Activated CD4-positive, alpha-beta T cell treated with anti-CD3 and anti-CD28 coated beads for 36 hours (primary cell): ENCODE results near the gene IL3. TPM values are rescaled to one million over a fixed set of nuclear protein-coding genes. Genes with fewer than 3 reads are reported as not detected.

Experiments
- ATAC-seq: fragments of 200-7000 bp; cut with Tn5 transposase; one replicate; pipeline ENCODE4 v1.10.0; 2021; ENCODE audit warnings: mild to moderate bottlenecking, moderate library complexity
- CTCF ChIA-PET: fragments of 350-600 bp; sonication (Branson Sonifier 250); formaldehyde crosslinking; loops from one replicate; lab custom pipeline; 2021; ENCODE audit warnings: antibody characterized with exemption; lab: Charles Lee
- POLR2A ChIA-PET: fragments of 350-600 bp; sonication (Branson Sonifier 250); formaldehyde crosslinking; loops from one replicate; lab custom pipeline; 2021; ENCODE audit warnings: antibody characterized with exemption, inconsistent platforms; lab: Charles Lee
- DNase-seq: peaks from one replicate; pipeline ENCODE4 v3.0.0-alpha.2; 2020
- H3K27ac Mint-ChIP-seq: one replicate; pipeline ENCODE4 v1.8.0; 2021; ENCODE audit warnings: mixed read lengths
- H3K27me3 Mint-ChIP-seq: one replicate; pipeline ENCODE4 v1.8.0; 2021; ENCODE audit warnings: mixed read lengths
- H3K36me3 Mint-ChIP-seq: one replicate; pipeline ENCODE4 v1.8.0; 2021; ENCODE audit warnings: low read depth, mixed read lengths
- H3K4me1 Mint-ChIP-seq: one replicate; pipeline ENCODE4 v1.8.0; 2021; ENCODE audit warnings: mixed read lengths
- H3K4me3 Mint-ChIP-seq: one replicate; pipeline ENCODE4 v1.8.0; 2021; ENCODE audit warnings: mild to moderate bottlenecking, moderate library complexity, mixed read lengths
- H3K9me3 Mint-ChIP-seq: one replicate; pipeline ENCODE4 v1.8.0; 2021; ENCODE audit warnings: low read depth, mixed read lengths
- intact Hi-C, 2 experiments: fragments of 100-400 bp; cut with DNase I in 1 of 2; cut with micrococcal nuclease in 1 of 2; formaldehyde crosslinking; loops; one replicate each; pipeline versions ENCODE4 v1.14.2 to v1.15.1; 2022 to 2024; cut with DNase I, micrococcal nuclease
- total RNA-seq, 2 experiments: library from RNA; stranded (reverse); gene quantifications; one replicate each; pipeline ENCODE4 v1.2.3, GENCODE V29; 2021

The IL3 gene
- total RNA-seq, 2 experiments from 2014 or later: 10.8 to 11.6 TPM

DNA sequence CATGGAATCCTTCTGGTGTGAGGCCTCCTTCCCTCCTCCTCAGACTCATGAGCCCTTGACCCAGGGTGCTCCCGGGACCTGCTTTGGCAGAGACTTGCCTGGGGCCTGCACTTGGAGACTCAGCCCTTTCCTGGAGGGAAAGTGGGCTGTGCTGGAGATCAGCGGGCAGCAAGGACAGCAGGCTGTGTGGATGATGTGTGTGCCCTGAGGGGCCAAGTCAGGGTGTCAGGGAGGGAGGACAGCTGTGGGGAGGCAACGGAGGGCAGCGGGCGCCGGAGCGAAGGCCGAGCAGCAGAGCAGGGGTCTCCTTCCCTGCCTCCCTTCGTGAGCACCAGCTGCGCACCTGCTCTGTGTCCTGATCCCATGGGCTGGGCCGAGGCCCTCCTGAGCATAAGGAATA, 7.0 kb downstream of the IL3 start:
- DNase-seq (no peak), ATAC-seq (no peak)
- no peak overlapping the region for H3K4me3 Mint-ChIP-seq
- peaks cover 37% of the 10 kb centered on the region for H3K4me1 Mint-ChIP-seq
- no peak overlapping the region for H3K27ac Mint-ChIP-seq
- ChIA-PET CTCF (no interaction called here), POLR2A (no interaction called here)
- intact Hi-C loops: loop anchor here in 1 of 2 experiments (5.0 kb wide), 2 partner anchors 205 to 300 kb away; partner anchors contain the start of gene SLC22A5
- H3K27me3 Mint-ChIP-seq: no peaks in the 10 kb centered on the region
- H3K9me3 Mint-ChIP-seq: no peaks in the 10 kb centered on the region
- no peaks in the 10 kb centered on the region for H3K36me3 Mint-ChIP-seq

DNA sequence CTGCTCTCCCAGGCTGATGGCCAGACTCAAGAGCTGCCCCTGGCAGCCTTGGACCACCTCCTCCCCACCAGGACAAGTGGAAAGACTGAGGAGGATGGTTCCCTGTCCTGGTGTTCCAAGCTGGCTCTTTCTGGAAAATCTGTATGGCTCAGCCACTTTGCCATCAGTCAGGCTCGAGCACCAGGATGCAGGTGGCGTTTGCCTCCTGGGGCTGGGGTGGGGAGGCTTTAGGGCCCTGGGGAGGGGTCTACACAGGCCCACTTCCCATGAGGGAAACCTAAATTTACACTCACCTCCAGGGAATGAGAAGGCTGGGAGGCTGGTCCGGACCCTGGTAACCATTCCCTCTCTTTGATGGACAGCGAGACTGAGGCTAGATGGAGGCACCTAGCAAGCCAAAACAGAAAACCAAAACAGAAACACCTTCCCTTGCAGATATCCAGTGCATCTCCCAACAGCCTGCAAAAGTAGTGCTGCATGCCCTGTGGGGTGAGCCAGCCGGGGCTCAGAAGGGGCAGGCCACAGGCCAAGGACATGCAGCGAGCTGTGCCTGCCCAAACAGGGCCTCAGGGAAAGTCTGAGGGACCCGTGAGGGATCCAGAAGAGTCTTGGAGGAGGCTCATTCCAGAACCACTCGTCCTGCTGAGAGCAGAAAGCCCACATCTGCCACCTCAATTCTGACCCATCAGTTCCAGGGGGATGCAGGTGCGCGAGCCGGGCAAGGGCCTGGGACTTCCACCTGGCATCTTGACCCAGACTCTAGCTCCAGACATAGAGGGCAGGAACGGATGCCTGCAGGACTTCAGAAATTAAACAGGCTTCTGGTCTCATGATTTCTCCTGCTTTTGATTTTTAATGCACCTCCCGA, 7.7 kb downstream of the IL3 start:
- ChIA-PET POLR2A (no interaction called here), CTCF (interaction anchor here (0.6 kb wide), 1 partner anchor 616 kb away, joined by 4 read pairs; no protein-coding TSS in a partner anchor)
- ATAC-seq (no peak), DNase-seq (no peak)
- intact Hi-C loops: loop anchor here in 1 of 2 experiments (5.0 kb wide), 2 partner anchors 204 to 299 kb away; partner anchors contain the start of gene SLC22A5
- Mint-ChIP-seq H3K27ac (no peak overlapping the region), H3K36me3 (no peaks in the 10 kb centered on the region), H3K9me3 (no peaks in the 10 kb centered on the region), H3K4me1 (peaks cover 41% of the 10 kb centered on the region), H3K27me3 (no peaks in the 10 kb centered on the region), H3K4me3 (no peak overlapping the region)

DNA sequence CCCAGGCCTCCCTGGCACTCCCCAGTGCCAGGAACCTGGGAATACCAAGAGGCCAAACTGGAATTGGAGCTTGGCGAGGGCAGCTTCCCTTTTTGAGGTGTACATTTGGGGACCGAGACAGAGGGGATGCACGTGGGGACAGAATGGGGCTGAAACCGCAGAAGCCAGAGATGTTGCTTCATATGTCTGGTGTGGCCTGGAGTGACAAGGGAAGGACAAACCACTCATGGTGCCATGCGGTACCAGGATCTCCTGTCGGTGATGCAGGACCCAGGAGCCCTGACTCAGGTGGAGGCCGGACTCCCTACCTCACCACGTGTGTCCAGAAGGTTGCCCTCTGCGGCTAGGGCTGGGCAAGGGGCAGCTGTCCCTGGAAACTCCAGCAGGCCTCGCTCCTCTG, 9.1 kb downstream of the IL3 start:
- peaks cover 42% of the 10 kb centered on the region for H3K4me1 Mint-ChIP-seq
- no peaks in the 10 kb centered on the region for H3K36me3 Mint-ChIP-seq
- CTCF ChIA-PET: no interaction called here
- no peak overlapping the region for H3K4me3 Mint-ChIP-seq
- H3K27me3 Mint-ChIP-seq: no peaks in the 10 kb centered on the region
- H3K9me3 Mint-ChIP-seq: no peaks in the 10 kb centered on the region
- H3K27ac Mint-ChIP-seq: no peak overlapping the region
- no peak for ATAC-seq
- DNase-seq: no peak
- POLR2A ChIA-PET: no interaction called here
- intact Hi-C loops: loop anchor here in 1 of 2 experiments (5.0 kb wide), 2 partner anchors 203 to 298 kb away; partner anchors contain the start of gene SLC22A5

DNA sequence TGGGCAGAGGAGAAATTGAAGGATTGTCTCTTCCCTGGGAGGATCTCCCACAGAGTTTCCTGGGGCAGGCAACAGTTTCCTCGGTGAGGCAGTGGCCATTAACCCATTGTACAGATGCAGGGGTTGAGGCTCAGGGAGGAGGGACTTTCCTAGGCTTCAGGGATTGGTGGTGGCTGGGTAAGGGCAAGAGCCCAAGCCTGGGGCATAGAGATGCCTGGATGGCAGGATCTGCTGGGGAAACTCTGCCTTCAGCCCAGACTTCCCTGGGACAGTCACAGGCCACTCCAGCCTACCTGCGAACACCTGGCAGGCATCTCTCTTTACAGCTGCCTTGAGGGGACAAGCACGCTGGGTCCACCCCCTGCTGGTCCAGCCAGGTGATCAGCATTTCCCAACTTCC, 9.5 kb downstream of the IL3 start:
- Mint-ChIP-seq H3K27me3 (no peaks in the 10 kb centered on the region), H3K9me3 (no peaks in the 10 kb centered on the region), H3K4me1 (peaks cover 42% of the 10 kb centered on the region), H3K4me3 (no peak overlapping the region), H3K36me3 (peaks cover 2% of the 10 kb centered on the region), H3K27ac (no peak overlapping the region)
- ATAC-seq: no peak
- POLR2A ChIA-PET: no interaction called here
- DNase-seq: no peak
- CTCF ChIA-PET: no interaction called here
- intact Hi-C loops: loop anchor here (1.0 to 5.0 kb wide), 4 partner anchors 29 to 297 kb away; partner anchors contain the start of gene SLC22A5 (in 1 of the 2)

DNA sequence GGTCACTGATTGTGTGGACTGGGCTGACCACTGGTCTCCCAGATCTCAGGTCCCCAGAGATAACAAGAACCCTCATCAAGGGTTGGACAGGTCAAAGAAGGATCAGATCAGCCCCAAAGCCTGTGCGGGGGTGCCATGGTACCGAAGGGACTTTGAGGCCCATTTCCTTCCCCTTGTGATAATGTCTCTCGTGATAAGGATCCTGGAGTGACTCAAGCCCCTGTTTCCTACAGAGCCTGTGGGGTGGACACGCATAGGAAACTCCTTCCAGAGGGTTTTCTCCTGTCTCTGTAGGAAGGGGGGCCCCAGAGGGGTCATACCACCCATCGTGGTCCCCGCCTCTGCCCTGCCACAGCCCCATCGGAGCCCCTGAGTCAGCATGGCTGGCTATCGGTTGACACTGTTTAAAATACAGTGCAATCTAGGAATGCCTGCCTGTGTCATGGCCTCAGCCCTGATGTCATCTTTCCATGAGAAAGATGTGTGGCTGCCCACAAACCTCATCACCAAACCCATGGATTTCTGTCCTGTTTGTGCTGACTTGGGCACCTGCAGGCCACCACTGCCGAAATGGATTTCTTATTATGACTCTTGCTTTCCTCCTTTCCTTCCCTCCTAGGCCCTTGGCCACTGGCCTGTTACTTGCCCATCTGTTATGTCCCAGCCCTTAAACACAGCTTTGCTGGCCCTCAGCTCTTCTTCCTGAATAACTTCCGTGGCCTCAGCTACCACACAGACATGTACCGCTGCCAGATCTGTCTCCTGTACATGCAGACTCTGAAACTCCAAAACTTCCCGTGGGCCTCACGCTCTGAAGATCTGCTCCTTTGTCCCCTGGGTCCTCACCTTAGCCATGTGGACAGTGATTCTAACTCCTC, 10.2 kb downstream of the IL3 start:
- Mint-ChIP-seq H3K9me3 (no peaks in the 10 kb centered on the region), H3K36me3 (peaks cover 2% of the 10 kb centered on the region), H3K4me1 (peaks cover 43% of the 10 kb centered on the region), H3K27ac (peak overlapping the region; percentile 7), H3K4me3 (no peak overlapping the region), H3K27me3 (no peaks in the 10 kb centered on the region)
- ChIA-PET CTCF (no interaction called here), POLR2A (no interaction called here)
- intact Hi-C loops: loop anchor here (1.0 kb wide), 2 partner anchors 29 to 33 kb away; no protein-coding TSS in a partner anchor
- DNase-seq: peak; percentile 76
- peak; percentile 60 for ATAC-seq

DNA sequence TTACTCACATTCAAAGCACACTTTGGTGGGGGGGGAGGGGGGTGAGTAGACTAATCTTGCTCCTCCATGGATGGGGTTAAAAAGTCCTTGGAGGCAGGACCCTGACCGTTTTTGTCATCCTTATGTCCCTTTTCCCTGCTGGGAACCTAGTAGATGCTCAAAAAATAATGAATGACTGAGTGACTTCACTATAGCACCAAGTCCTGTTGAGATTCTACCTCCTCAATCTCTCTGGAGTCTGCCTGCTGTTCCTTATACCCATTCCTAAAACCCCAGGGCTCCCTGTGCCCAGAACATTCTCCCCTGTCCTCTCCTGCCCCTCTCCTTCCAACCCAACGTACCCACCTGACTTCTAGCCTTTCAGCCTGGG, 10.9 kb downstream of the IL3 start:
- Mint-ChIP-seq H3K4me1 (peaks cover 43% of the 10 kb centered on the region), H3K4me3 (no peak overlapping the region), H3K9me3 (no peaks in the 10 kb centered on the region), H3K36me3 (peaks cover 2% of the 10 kb centered on the region), H3K27me3 (no peaks in the 10 kb centered on the region), H3K27ac (peak overlapping the region; percentile 40)
- DNase-seq: no peak
- ATAC-seq: no peak
- POLR2A ChIA-PET: interaction anchor here (0.9 kb wide), 1 partner anchor 29 kb away, joined by 3 read pairs; no protein-coding TSS in a partner anchor
- intact Hi-C loops: no loop called here
- CTCF ChIA-PET: interaction anchor here (1.4 to 1.6 kb wide), 2 partner anchors 8 to 22 kb away, joined by 4 to 7 read pairs; no protein-coding TSS in a partner anchor

DNA sequence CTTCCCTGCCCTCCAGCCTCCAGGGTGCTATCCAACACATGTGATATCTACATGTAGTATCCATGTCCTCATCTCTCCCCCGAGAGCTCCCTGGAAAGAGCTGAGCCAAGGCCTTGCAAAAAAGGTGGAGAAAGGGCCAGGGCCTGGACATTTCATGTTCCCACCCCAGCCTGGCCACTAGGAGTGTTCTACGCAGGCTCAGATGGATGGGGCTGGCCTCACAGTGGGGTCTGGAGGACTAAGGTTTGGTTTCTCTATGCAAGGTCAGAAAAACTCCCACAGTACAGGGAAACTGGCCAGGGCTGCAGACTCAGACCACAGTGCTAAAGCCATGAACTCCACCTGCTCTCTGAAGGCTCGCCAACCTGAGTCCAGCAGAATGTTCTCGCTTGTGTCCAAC, 11.6 kb downstream of the IL3 start:
- DNase-seq: no peak
- Mint-ChIP-seq H3K4me1 (peaks cover 43% of the 10 kb centered on the region), H3K4me3 (no peak overlapping the region), H3K27ac (no peak overlapping the region), H3K9me3 (no peaks in the 10 kb centered on the region), H3K27me3 (no peaks in the 10 kb centered on the region), H3K36me3 (peaks cover 2% of the 10 kb centered on the region)
- no peak for ATAC-seq
- intact Hi-C loops: no loop called here
- ChIA-PET CTCF (interaction anchor here (0.8 to 2.2 kb wide), 4 partner anchors 9 to 30 kb away, joined by 3 to 7 read pairs (median 4); no protein-coding TSS in a partner anchor), POLR2A (interaction anchor here (0.9 kb wide), 1 partner anchor 29 kb away, joined by 3 read pairs; no protein-coding TSS in a partner anchor)

DNA sequence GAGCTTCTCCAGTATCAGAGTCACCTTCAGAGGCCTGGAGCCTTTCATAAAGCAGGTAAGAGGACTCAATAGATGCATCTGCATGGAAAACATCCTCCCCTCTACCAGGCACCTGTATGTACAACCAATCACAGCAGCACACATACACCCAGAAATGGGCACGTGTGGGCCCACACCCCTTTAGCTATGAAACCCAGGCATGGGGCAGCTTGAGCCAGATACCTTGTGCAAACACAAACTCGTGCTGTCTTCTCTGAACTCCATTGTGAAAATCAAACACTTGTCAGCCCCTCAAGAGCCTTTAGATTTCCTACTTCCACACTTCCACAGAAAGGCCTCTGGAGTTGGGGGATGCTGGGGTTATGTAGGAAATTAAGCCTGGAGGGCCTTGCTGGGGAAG, 12.1 kb downstream of the IL3 start:
- Mint-ChIP-seq H3K4me1 (peaks cover 43% of the 10 kb centered on the region), H3K27me3 (no peaks in the 10 kb centered on the region), H3K4me3 (no peak overlapping the region)

DNA sequence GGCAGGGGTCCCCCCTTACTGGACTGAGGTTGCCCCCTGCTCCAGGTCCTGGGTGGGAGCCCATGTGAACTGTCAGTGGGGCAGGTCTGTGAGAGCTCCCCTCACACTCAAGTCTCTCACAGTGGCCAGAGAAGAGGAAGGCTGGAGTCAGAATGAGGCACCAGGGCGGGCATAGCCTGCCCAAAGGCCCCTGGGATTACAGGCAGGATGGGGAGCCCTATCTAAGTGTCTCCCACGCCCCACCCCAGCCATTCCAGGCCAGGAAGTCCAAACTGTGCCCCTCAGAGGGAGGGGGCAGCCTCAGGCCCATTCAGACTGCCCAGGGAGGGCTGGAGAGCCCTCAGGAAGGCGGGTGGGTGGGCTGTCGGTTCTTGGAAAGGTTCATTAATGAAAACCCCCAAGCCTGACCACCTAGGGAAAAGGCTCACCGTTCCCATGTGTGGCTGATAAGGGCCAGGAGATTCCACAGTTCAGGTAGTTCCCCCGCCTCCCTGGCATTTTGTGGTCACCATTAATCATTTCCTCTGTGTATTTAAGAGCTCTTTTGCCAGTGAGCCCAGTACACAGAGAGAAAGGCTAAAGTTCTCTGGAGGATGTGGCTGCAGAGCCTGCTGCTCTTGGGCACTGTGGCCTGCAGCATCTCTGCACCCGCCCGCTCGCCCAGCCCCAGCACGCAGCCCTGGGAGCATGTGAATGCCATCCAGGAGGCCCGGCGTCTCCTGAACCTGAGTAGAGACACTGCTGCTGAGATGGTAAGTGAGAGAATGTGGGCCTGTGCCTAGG, 13.0 kb downstream of the IL3 start, which contains the start of gene CSF2:
Gene CSF2, plus strand, starts transcription at position 559 of the 783 bp plus-strand sequence. Its CDS starts 35 bp downstream, at position 594.
- Mint-ChIP-seq H3K4me1 (peaks cover 43% of the 10 kb centered on the region), H3K4me3 (peak within 1 kb of the TSS; percentile 61), H3K27me3 (no peaks in the 10 kb centered on the region), H3K27ac (peak within 1 kb of the TSS; percentile 33), H3K9me3 (no peaks in the 10 kb centered on the region), H3K36me3 (peaks cover 2% of the 10 kb centered on the region)
- peak; percentile 46 for DNase-seq
- intact Hi-C loops: loop anchor here in 1 of 2 experiments (1.0 kb wide), 1 partner anchor 30 kb away; no protein-coding TSS in a partner anchor
- peak; percentile 28 for ATAC-seq
- ChIA-PET POLR2A (interaction anchor here (0.6 kb wide), 1 partner anchor 27 kb away, joined by 3 read pairs; no protein-coding TSS in a partner anchor), CTCF (interaction anchor here (0.5 to 2.2 kb wide), 3 partner anchors 10 to 29 kb away, joined by 3 to 8 read pairs (median 5); no protein-coding TSS in a partner anchor)

More for the DNA sequence above, 12.1 kb downstream of the IL3 start:
- intact Hi-C loops: no loop called here
- no peak for ATAC-seq
- H3K36me3 Mint-ChIP-seq: peaks cover 2% of the 10 kb centered on the region
- H3K27ac Mint-ChIP-seq: no peak overlapping the region
- ChIA-PET POLR2A (interaction anchor here (0.6 kb wide), 1 partner anchor 28 kb away, joined by 3 read pairs; no protein-coding TSS in a partner anchor), CTCF (interaction anchor here (0.8 to 2.2 kb wide), 4 partner anchors 9 to 30 kb away, joined by 3 to 7 read pairs (median 4); no protein-coding TSS in a partner anchor)
- DNase-seq: no peak
- no peaks in the 10 kb centered on the region for H3K9me3 Mint-ChIP-seq

DNA sequence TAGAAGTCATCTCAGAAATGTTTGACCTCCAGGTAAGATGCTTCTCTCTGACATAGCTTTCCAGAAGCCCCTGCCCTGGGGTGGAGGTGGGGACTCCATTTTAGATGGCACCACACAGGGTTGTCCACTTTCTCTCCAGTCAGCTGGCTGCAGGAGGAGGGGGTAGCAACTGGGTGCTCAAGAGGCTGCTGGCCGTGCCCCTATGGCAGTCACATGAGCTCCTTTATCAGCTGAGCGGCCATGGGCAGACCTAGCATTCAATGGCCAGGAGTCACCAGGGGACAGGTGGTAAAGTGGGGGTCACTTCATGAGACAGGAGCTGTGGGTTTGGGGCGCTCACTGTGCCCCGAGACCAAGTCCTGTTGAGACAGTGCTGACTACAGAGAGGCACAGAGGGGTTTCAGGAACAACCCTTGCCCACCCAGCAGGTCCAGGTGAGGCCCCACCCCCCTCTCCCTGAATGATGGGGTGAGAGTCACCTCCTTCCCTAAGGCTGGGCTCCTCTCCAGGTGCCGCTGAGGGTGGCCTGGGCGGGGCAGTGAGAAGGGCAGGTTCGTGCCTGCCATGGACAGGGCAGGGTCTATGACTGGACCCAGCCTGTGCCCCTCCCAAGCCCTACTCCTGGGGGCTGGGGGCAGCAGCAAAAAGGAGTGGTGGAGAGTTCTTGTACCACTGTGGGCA, 13.8 kb downstream of the IL3 start:
- H3K4me3 Mint-ChIP-seq: peak overlapping the region; percentile 61
- intact Hi-C loops: no loop called here

More for the DNA sequence above, 13.8 kb downstream of the IL3 start:
- no peaks in the 10 kb centered on the region for H3K9me3 Mint-ChIP-seq
- no peaks in the 10 kb centered on the region for H3K27me3 Mint-ChIP-seq
- H3K36me3 Mint-ChIP-seq: peaks cover 2% of the 10 kb centered on the region
- CTCF ChIA-PET: interaction anchor here (2.2 kb wide), 2 partner anchors 11 to 28 kb away, joined by 5 to 8 read pairs; no protein-coding TSS in a partner anchor
- POLR2A ChIA-PET: no interaction called here
- H3K4me1 Mint-ChIP-seq: peaks cover 45% of the 10 kb centered on the region
- no peak for DNase-seq
- no peak overlapping the region for H3K27ac Mint-ChIP-seq
- ATAC-seq: no peak
